Activated CD8-positive, alpha-beta T cell treated with anti-CD3 and anti-CD28 coated beads, Interleukin-2, amount 10 ng/mL, durations not matched to agents 7 days and 5 days (primary cell): ENCODE measurements around the gene RNF44. TPM values are rescaled to one million over a fixed set of nuclear protein-coding genes. Genes with fewer than 3 reads are reported as not detected.
"Not testable (repeated sequence)": the region's sequence is repeated elsewhere in the genome, so short reads cannot be mapped to it uniquely, and the experiment has no call there.

Experiments used
- ATAC-seq: fragments of 150-1000 bp; cut with Tn5 transposase; one replicate; pipeline ENCODE4 v1.10.0; 2021; ENCODE audit warnings: moderate library complexity
- CTCF ChIA-PET: fragments of 350-600 bp; sonication (Branson Sonifier 250); formaldehyde crosslinking; loops from one replicate; lab custom pipeline; 2021; ENCODE audit warnings: antibody characterized with exemption; lab: Charles Lee
- POLR2A ChIA-PET: fragments of 350-600 bp; sonication (Branson Sonifier 250); formaldehyde crosslinking; loops from one replicate; lab custom pipeline; 2021; ENCODE audit warnings: antibody characterized with exemption; lab: Charles Lee
- DNase-seq: peaks from one replicate; pipeline ENCODE4 v3.0.0-alpha.2; 2020
- H3K27ac Mint-ChIP-seq: one replicate; pipeline ENCODE4 v1.8.0; 2021; ENCODE audit warnings: mild to moderate bottlenecking, mixed read lengths
- H3K27me3 Mint-ChIP-seq: one replicate; pipeline ENCODE4 v1.8.0; 2021; ENCODE audit warnings: low read depth, mixed read lengths
- H3K36me3 Mint-ChIP-seq: one replicate; pipeline ENCODE4 v1.8.0; 2021; ENCODE audit warnings: low read depth, mixed read lengths
- H3K4me1 Mint-ChIP-seq: one replicate; pipeline ENCODE4 v1.8.0; 2021; ENCODE audit warnings: low read depth, mixed read lengths
- H3K4me3 Mint-ChIP-seq: one replicate; pipeline ENCODE4 v1.8.0; 2021; ENCODE audit warnings: mild to moderate bottlenecking, mixed read lengths
- H3K9me3 Mint-ChIP-seq: one replicate; pipeline ENCODE4 v1.8.0; 2022; ENCODE audit warnings: mixed read lengths; ENCODE audit not compliant: insufficient read depth
- total RNA-seq, 2 experiments: library from RNA; stranded (reverse); gene quantifications; one replicate each; pipeline ENCODE4 v1.2.3, GENCODE V29; 2021

RNF44 gene
- total RNA-seq, 2 experiments from 2014 or later: 88.3 to 92.7 TPM

- Mint-ChIP-seq H3K27me3 (no peaks in the 10 kb centered on the region), H3K27ac (no peak overlapping the region), H3K4me1 (peaks cover 17% of the 10 kb centered on the region), H3K9me3 (no peaks in the 10 kb centered on the region), H3K4me3 (no peak overlapping the region), H3K36me3 (peaks cover 61% of the 10 kb centered on the region)
- DNase-seq: no peak
- CTCF ChIA-PET: interaction anchor here (1.1 kb wide), 1 partner anchor 44 kb away, joined by 4 read pairs; no protein-coding TSS in a partner anchor
- POLR2A ChIA-PET: no interaction called here
- ATAC-seq: no peak
Observed at GRCh38 chr5:176491901-176492300, 45.3 kb downstream of the RNF44 start.

DNA sequence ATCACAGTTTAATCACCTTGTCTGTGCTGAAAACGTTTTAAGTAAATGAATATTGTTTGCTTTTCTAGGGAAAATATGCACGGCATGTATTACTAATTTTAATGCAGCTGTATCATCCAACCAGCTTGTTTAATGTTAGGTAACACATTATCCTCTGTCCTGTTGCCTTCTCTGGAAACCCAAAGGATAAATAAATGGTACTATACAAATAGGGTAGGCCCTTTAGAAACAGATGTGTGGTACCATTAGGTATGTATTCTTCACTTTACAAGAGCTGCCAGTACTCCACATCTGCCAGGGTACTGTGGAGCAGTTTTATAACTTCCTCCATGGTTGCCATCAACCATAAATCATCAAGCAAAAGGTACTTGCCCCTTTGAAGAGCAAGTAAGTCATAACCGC, 46.1 kb downstream of the RNF44 start:
- H3K27ac Mint-ChIP-seq: no peak overlapping the region
- no peak overlapping the region for H3K4me3 Mint-ChIP-seq
- ATAC-seq: no peak
- peaks cover 66% of the 10 kb centered on the region for H3K36me3 Mint-ChIP-seq
- no peak for DNase-seq
- no peaks in the 10 kb centered on the region for H3K9me3 Mint-ChIP-seq
- POLR2A ChIA-PET: no interaction called here
- H3K27me3 Mint-ChIP-seq: no peaks in the 10 kb centered on the region
- H3K4me1 Mint-ChIP-seq: peaks cover 21% of the 10 kb centered on the region
- CTCF ChIA-PET: no interaction called here

DNA sequence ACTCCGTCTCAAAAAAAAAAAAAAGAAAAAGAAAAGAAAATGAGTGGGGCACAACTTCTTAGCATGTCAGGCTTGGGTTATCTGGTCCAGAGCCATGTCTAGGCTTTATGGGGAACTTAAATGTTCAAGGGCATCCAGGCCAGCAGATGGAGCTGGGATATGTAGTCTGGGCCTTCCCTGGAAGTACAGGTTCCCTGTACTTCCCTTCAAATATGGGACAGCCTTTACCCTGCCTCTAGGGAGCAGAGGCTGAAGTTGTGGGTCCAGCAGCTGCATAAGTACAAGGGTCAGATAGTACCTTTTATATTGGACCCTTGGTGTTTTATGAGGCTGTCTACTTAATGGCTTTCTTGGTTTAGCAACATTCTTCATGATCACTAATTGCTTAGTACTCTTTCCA, 46.9 kb downstream of the RNF44 start:
- H3K4me3 Mint-ChIP-seq: no peak overlapping the region
- DNase-seq: no peak
- CTCF ChIA-PET: no interaction called here
- no peaks in the 10 kb centered on the region for H3K27me3 Mint-ChIP-seq
- peaks cover 63% of the 10 kb centered on the region for H3K36me3 Mint-ChIP-seq
- no peak for ATAC-seq
- POLR2A ChIA-PET: no interaction called here
- peak overlapping the region; percentile 40 for H3K27ac Mint-ChIP-seq
- peaks cover 21% of the 10 kb centered on the region for H3K4me1 Mint-ChIP-seq
- no peaks in the 10 kb centered on the region for H3K9me3 Mint-ChIP-seq

- CTCF ChIA-PET: interaction anchor here (1.6 kb wide), 1 partner anchor 72 kb away, joined by 4 read pairs; the partner anchor contains the start of gene CLTB
- DNase-seq: no peak
- H3K9me3 Mint-ChIP-seq: no peaks in the 10 kb centered on the region
- ATAC-seq: no peak
- peaks cover 62% of the 10 kb centered on the region for H3K36me3 Mint-ChIP-seq
- peak overlapping the region; percentile 86 for H3K27ac Mint-ChIP-seq
- peaks cover 25% of the 10 kb centered on the region for H3K4me1 Mint-ChIP-seq
- no peaks in the 10 kb centered on the region for H3K27me3 Mint-ChIP-seq
- peak overlapping the region; percentile 30 for H3K4me3 Mint-ChIP-seq
- POLR2A ChIA-PET: no interaction called here
Observed at GRCh38 chr5:176489077-176489476, 48.1 kb downstream of the RNF44 start.

DNA sequence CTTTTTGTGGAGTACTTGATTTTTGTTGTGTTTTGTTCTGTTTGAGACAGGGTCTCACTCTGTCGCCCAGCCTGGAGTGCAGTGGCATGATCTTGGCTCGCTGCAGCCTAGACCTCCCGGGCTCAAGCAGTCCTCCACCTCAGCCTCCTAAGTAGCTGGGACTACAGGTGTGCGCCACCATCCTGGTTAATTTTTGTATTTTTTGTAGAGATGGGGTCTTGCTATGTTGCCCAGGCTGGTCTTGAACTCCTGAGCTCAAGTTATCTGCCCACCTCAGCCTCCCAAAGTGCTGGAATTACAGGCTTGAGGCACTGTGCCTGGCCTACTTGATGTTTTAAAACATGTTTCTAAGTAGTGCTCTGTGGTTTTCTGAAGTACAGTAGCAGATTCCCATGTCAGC, 50.0 kb downstream of the RNF44 start:
- ATAC-seq, H3K4me3 Mint-ChIP-seq, POLR2A ChIA-PET, H3K9me3 Mint-ChIP-seq, DNase-seq, H3K27me3 Mint-ChIP-seq: not testable (repeated sequence)
- H3K36me3 Mint-ChIP-seq: peaks cover 55% of the 10 kb centered on the region
- peaks cover 29% of the 10 kb centered on the region for H3K4me1 Mint-ChIP-seq
- peak overlapping the region; percentile 8 for H3K27ac Mint-ChIP-seq
- CTCF ChIA-PET: interaction anchor here (1.5 kb wide), 1 partner anchor 19 kb away, joined by 3 read pairs; no protein-coding TSS in a partner anchor

DNA sequence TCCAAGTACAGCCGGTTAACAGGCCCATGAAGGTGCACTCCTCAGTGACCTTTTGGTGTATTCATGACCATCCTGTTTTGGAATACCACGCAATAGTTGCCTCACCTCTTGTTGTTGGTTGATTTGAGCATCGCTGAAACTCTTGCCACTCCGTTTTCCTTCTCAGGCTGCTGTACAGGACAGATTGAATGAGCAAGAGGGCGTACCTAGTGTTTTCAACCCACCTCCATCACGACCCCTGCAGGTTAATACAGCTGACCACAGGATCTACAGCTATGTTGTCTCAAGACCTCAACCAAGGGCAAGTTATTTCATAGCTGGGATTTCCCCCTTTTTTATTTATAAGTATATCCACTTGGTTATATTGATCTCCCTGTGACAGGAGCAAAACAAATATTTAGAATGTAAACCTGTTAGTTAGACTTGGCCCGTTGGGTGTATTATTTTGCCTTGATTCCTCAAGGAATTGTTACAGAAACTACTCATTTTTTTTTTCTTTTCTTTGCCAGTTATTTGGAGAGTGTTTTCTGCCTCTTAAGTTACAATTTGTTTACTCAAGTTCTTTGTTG, 50.9 kb downstream of the RNF44 start:
- H3K36me3 Mint-ChIP-seq: peaks cover 55% of the 10 kb centered on the region

DNA sequence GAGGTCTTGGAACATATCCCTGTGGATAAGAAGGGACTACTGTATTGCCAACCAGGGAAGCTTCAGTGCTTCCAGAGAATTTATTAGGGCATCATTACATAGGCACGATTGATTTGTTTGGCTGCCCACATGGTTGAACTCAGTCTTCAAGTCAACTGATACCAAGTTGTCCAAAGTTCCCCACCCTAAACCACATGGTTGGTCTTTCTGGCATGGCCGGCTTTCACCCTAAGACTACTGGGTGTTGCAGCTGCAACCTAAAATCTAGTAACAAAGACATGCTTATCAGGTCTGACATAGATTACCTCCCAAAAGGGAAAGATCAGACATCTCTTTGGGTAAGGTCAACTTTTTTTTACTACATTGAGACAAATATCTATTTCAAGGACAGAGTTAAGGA, 52.0 kb downstream of the RNF44 start:
- H3K4me3 Mint-ChIP-seq: no peak overlapping the region
- peaks cover 48% of the 10 kb centered on the region for H3K36me3 Mint-ChIP-seq
- ChIA-PET POLR2A (interaction anchor here (0.9 kb wide), 1 partner anchor 38 kb away, joined by 3 read pairs; no protein-coding TSS in a partner anchor), CTCF (interaction anchor here (1.3 to 1.5 kb wide), 2 partner anchors 8 to 69 kb away, joined by 3 read pairs; partner anchors contain the start of gene CLTB)
- H3K27ac Mint-ChIP-seq: no peak overlapping the region
- ATAC-seq: no peak
- H3K27me3 Mint-ChIP-seq: no peaks in the 10 kb centered on the region
- DNase-seq: no peak
- H3K4me1 Mint-ChIP-seq: peaks cover 35% of the 10 kb centered on the region
- H3K9me3 Mint-ChIP-seq: no peaks in the 10 kb centered on the region

More for the DNA sequence above, 50.9 kb downstream of the RNF44 start:
- Mint-ChIP-seq H3K27ac (no peak overlapping the region), H3K27me3 (no peaks in the 10 kb centered on the region), H3K9me3 (no peaks in the 10 kb centered on the region), H3K4me3 (no peak overlapping the region), H3K4me1 (peaks cover 35% of the 10 kb centered on the region)
- ATAC-seq (no peak), DNase-seq (no peak)
- CTCF ChIA-PET: interaction anchor here (1.2 to 1.5 kb wide), 3 partner anchors 7 to 18 kb away, joined by 3 read pairs; no protein-coding TSS in a partner anchor
- POLR2A ChIA-PET: no interaction called here

- DNase-seq (no peak), ATAC-seq (no peak)
- ChIA-PET POLR2A (interaction anchor here (0.7 kb wide), 1 partner anchor 8 kb away, joined by 3 read pairs; no protein-coding TSS in a partner anchor), CTCF (interaction anchor here (2.6 kb wide), 1 partner anchor 33 kb away, joined by 12 read pairs; the partner anchor contains the start of gene FAF2)
- H3K4me1 Mint-ChIP-seq: peaks cover 18% of the 10 kb centered on the region
- no peaks in the 10 kb centered on the region for H3K27me3 Mint-ChIP-seq
- no peak overlapping the region for H3K27ac Mint-ChIP-seq
- no peak overlapping the region for H3K4me3 Mint-ChIP-seq
- peaks cover 38% of the 10 kb centered on the region for H3K36me3 Mint-ChIP-seq
- no peaks in the 10 kb centered on the region for H3K9me3 Mint-ChIP-seq
Observed at GRCh38 chr5:176481711-176482110, 55.5 kb downstream of the RNF44 start.

Other genes starting within 250 kb of the RNF44 start
- gene KIAA1191, start 175.6 kb downstream of the RNF44 start, total RNA-seq: 10 to 100 TPM; 51.0 to 55.7 TPM
- 10 to 100 TPM in 1 of 2 experiments, 1 to 10 TPM in 1; 8.6 to 11.0 TPM for gene ARL10, start 171.9 kb downstream of the RNF44 start, total RNA-seq
- 10 to 100 TPM; 44.5 to 46.3 TPM for gene NOP16, start 148.8 kb downstream of the RNF44 start, total RNA-seq
- gene HIGD2A, start 148.7 kb downstream of the RNF44 start, total RNA-seq: 100 to 1,000 TPM; 129 to 142 TPM
- 10 to 100 TPM; 65.4 to 67.7 TPM for gene CLTB, start 120.9 kb downstream of the RNF44 start, total RNA-seq
- 10 to 100 TPM; 31.3 to 31.4 TPM for gene FAF2, start 89.0 kb downstream of the RNF44 start, total RNA-seq
- gene CDHR2, start 11.9 kb upstream of the RNF44 start, total RNA-seq: 1 to 10 TPM; 2.1 to 2.2 TPM
- gene GPRIN1, start 72.8 kb upstream of the RNF44 start, total RNA-seq: 1 to 10 TPM; 1.9 to 2.5 TPM
- not detected for gene SNCB, start 93.1 kb upstream of the RNF44 start, total RNA-seq
- not detected for gene EIF4E1B, start 93.3 kb upstream of the RNF44 start, total RNA-seq
- gene TSPAN17, start 110.1 kb upstream of the RNF44 start, total RNA-seq: 10 to 100 TPM; 41.6 to 47.4 TPM